Stomach (tissue), 9 donors: ENCODE data around the gene TBX3. TPM values are rescaled to one million over a fixed set of nuclear protein-coding genes. Genes with fewer than 3 reads are reported as not detected.
A peak's percentile ranks its signal among the peaks of the same experiment; 100 is the strongest.

Experiments used
- DNase-seq, 2 donors: peaks; one replicate each; pipeline versions ENCODE4 v3.0.0 to v3.0.0-alpha.2; 2013 to 2019
- H3K27ac ChIP-seq, 5 donors: fragments of 200-600 bp in 4 of 5; sonication (generic) in 4 of 5; one replicate each; pipeline ENCODE4 v1.5.1; 2013 to 2019; ENCODE audit warnings: mild to moderate bottlenecking in 1 of 5, moderate library complexity in 1 of 5
- H3K27me3 ChIP-seq, 3 donors: fragments of 200-600 bp; sonication (generic); one replicate each; pipeline ENCODE4 v1.5.1; 2017 to 2019; ENCODE audit warnings: mixed run types in 1 of 3
- H3K36me3 ChIP-seq, 4 donors: fragments of 200-600 bp; sonication (generic); 1 replicate in 3 of 4; 2 replicates in 1 of 4; pipeline ENCODE4 v1.5.1; 2016 to 2019
- H3K4me1 ChIP-seq, 4 donors: fragments of 200-600 bp; sonication (generic); one replicate each; pipeline ENCODE4 v1.5.1; 2016 to 2019
- H3K4me3 ChIP-seq, 4 donors: fragments of 200-600 bp; sonication (generic) in 3 of 4; one replicate each; pipeline ENCODE4 v1.5.1; 2016 to 2019; ENCODE audit warnings: mild to moderate bottlenecking in 1 of 4
- H3K9me3 ChIP-seq, 4 donors: fragments of 200-600 bp; sonication (generic); one replicate each; pipeline ENCODE4 v1.5.1; 2016 to 2019
- CTCF ChIP-seq, 7 experiments: fragments of 450-650 bp in 4 of 7; fragments of 200-600 bp in 3 of 7; sonication (generic) in 3 of 7; IDR thresholded peaks; one replicate each; pipeline ENCODE4 v1.5.1; 2016 to 2019; ENCODE audit warnings: antibody characterized with exemption in 7 of 7, control low read depth in 2 of 7, mild to moderate bottlenecking in 1 of 7
- EP300 ChIP-seq: sonication (generic); formaldehyde crosslinking; IDR thresholded peaks from one replicate; pipeline ENCODE4 v1.6.1; 2017; ENCODE audit warnings: antibody characterized with exemption
- POLR2A ChIP-seq, 4 donors: fragments of 450-650 bp; IDR thresholded peaks; one replicate each; pipeline ENCODE4 v1.6.1; 2016; ENCODE audit warnings: antibody characterized with exemption in 4 of 4, control low read depth in 2 of 4, mild to moderate bottlenecking in 1 of 4, moderate library complexity in 1 of 4
- POLR2AphosphoS5 ChIP-seq, 3 donors: sonication (generic); formaldehyde crosslinking; IDR thresholded peaks; one replicate each; pipeline ENCODE4 v1.6.1; 2016; ENCODE audit warnings: antibody characterized with exemption in 3 of 3
- WGBS, 5 donors: extraction: QIAGEN DNeasy Blood & Tissue Kit in 3 of 5; methylation state at CpG; one replicate each; pipeline versions ENCODE4 v1.1.5 to v1.1.7; 2013 to 2018; 5-methylcytosine and 5-hydroxymethylcytosine counted together
- intact Hi-C: fragments of 100-400 bp; cut with DNase I; formaldehyde crosslinking; loops from one replicate; pipeline ENCODE4 v1.15.1; 2023; ENCODE audit warnings: low total_unique reads
- polyA plus RNA-seq, 3 donors: library from polyadenylated mRNA; stranded (reverse); fragments of 200-250 nt; gene quantifications; one replicate each; pipeline ENCODE4 v1.2.3, GENCODE V29; 2013
- total RNA-seq, 5 donors: library from RNA; depleted of rRNA; stranded (reverse); fragments of >200 nt; gene quantifications; one replicate each; pipeline versions ENCODE4 v1.1.0 to v1.2.3, GENCODE V29; 2014 to 2016
- donor health status: healthy with polysubstance abuse.
- donor health status: Bipolar disorder and iron deficiency.
- donor health status: healthy.

TBX3 gene
- total and polyA plus RNA-seq, 8 donors, result 2.5 to 12.7 (median 5.7) TPM; not detected in 1

- TF ChIP-seq EP300, result no peak
- 4 to 32% (median 17%) methylated on average over 6 of the region's 6 CpGs for WGBS, 5 donors
- Histone ChIP-seq H3K4me3 (peak overlapping the region; percentile 11 to 32 (median 22)), H3K27me3 (peaks cover 13 to 99% (median 84%) of the 10 kb centered on the region in 3 donors), H3K27ac (no peak overlapping the region), H3K9me3 (peaks cover 0 to 9% (median 0%) of the 10 kb centered on the region in 4 donors), H3K36me3 (no peaks in the 10 kb centered on the region), H3K4me1 (peaks cover 0 to 31% (median 8%) of the 10 kb centered on the region in 4 donors)
- intact Hi-C loops, result no loop called here
- DNase-seq, result no peak
Observed at GRCh38 chr12:114698566-114699163, 14.7 kb upstream of the TBX3 start.

- DNase-seq, result peak in 1 of 2 donors; percentile 60
- peaks cover 16 to 100% (median 89%) of the 10 kb centered on the region in 3 donors for H3K27me3 ChIP-seq
- peaks cover 0 to 9% (median 0%) of the 10 kb centered on the region in 4 donors for H3K9me3 ChIP-seq
- H3K4me3 ChIP-seq, result peak overlapping the region; percentile 11 to 32 (median 22)
- H3K4me1 ChIP-seq, result peaks cover 0 to 29% (median 11%) of the 10 kb centered on the region in 4 donors
- intact Hi-C loops, result no loop called here
- WGBS, 5 donors, result 4 to 17% (median 10%) methylated on average over 51 to 55 of the region's 55 CpGs
- no peaks in the 10 kb centered on the region for H3K36me3 ChIP-seq
- H3K27ac ChIP-seq, result no peak overlapping the region
- TF ChIP-seq EP300, result no peak
- no peak for TF ChIP-seq CTCF (IDR thresholded peaks at IDR 0.05)
- no peak for TF ChIP-seq POLR2A (IDR thresholded peaks at IDR 0.05)
- TF ChIP-seq POLR2AphosphoS5 (IDR thresholded peaks at IDR 0.05), result no peak
Observed at GRCh38 chr12:114697741-114698565, 14.0 kb upstream of the TBX3 start.

- no peak overlapping the region for H3K27ac ChIP-seq
- no peak for TF ChIP-seq EP300
- no peak for TF ChIP-seq POLR2AphosphoS5 (IDR thresholded peaks at IDR 0.05)
- TF ChIP-seq CTCF (IDR thresholded peaks at IDR 0.05), result no peak
- TF ChIP-seq POLR2A (IDR thresholded peaks at IDR 0.05), result no peak
- peaks cover 17 to 100% (median 96%) of the 10 kb centered on the region in 3 donors for H3K27me3 ChIP-seq
- intact Hi-C loops, result no loop called here
- peaks cover 0 to 9% (median 0%) of the 10 kb centered on the region in 4 donors for H3K9me3 ChIP-seq
- H3K4me1 ChIP-seq, result peaks cover 4 to 35% (median 17%) of the 10 kb centered on the region in 4 donors
- DNase-seq, result no peak
- WGBS, 5 donors, result 8 to 23% (median 14%) methylated on average over 20 to 23 of the region's 23 CpGs
- no peaks in the 10 kb centered on the region for H3K36me3 ChIP-seq
- no peak overlapping the region for H3K4me3 ChIP-seq
Observed at GRCh38 chr12:114697243-114697716, 13.3 kb upstream of the TBX3 start.

GRCh38 chr12:114696443-114697242 is 12.7 kb upstream of the TBX3 start:
- no peak for TF ChIP-seq POLR2AphosphoS5 (IDR thresholded peaks at IDR 0.05)
- no peak for TF ChIP-seq POLR2A (IDR thresholded peaks at IDR 0.05)
- TF ChIP-seq EP300, result no peak
- TF ChIP-seq CTCF (IDR thresholded peaks at IDR 0.05), result no peak
- H3K36me3 ChIP-seq, result no peaks in the 10 kb centered on the region
- H3K4me1 ChIP-seq, result peaks cover 7 to 41% (median 23%) of the 10 kb centered on the region in 4 donors
- WGBS, 5 donors, result 10 to 26% (median 17%) methylated on average over 30 to 34 of the region's 34 CpGs
- H3K27me3 ChIP-seq, result peaks cover 17 to 100% (median 97%) of the 10 kb centered on the region in 3 donors
- DNase-seq, result no peak
- no peak overlapping the region for H3K4me3 ChIP-seq
- intact Hi-C loops, result no loop called here
- H3K27ac ChIP-seq, result no peak overlapping the region
- peaks cover 0 to 9% (median 0%) of the 10 kb centered on the region in 4 donors for H3K9me3 ChIP-seq
